DMS53 treated with DMSO at 0.1 percent for 48 hours (cell line): Measurements from ENCODE around the gene DNAH14.
"Not testable (repeated sequence)": the region's sequence is repeated elsewhere in the genome, so short reads cannot be mapped to it uniquely, and the experiment has no call there.

Experiments used
- DNase-seq: peaks from one replicate; lab custom pipeline; 2025; ENCODE audit not compliant: unreplicated experiment; lab: John Stamatoyannopoulos, UW

Gene DNAH14

DNA sequence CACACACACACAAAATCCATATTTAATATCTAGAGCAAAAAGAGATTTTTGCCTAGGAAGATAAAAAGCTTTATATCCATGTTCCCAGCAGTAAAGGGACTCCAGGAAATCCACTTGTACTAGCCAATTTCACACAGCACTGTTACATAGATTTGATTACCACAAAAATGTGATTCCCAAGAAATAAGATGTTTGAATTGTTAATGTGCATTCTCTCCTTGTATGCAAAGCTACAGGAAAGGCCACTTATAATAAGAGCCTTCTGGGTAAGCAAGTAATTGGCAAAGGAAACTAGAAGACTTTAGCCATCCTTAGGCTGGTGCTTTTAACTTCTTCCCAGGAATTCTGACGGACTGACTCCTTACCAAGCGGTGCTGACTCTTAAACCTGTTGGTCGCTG lies 409.1 kb downstream of the DNAH14 start:
- no peak for DNase-seq

DNA sequence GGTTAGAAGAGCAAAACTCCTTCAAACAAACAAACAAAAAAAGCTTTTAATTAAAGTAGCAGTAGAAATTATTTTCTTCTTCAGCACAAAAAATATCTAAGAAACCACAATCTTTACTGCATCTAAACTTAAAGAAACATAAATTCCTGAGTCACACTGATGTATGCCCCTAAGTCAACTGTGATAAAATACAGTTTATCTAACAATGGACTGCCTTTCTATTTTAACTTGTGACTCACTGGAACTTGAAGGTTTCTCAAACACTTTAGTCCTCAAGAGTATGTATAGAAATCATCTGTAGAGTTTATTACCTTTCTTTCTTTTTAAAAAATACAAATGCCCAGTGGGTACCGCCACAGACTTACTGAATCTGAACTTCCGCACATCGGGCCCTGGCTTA lies 412.2 kb downstream of the DNAH14 start:
- DNase-seq: no peak

DNA sequence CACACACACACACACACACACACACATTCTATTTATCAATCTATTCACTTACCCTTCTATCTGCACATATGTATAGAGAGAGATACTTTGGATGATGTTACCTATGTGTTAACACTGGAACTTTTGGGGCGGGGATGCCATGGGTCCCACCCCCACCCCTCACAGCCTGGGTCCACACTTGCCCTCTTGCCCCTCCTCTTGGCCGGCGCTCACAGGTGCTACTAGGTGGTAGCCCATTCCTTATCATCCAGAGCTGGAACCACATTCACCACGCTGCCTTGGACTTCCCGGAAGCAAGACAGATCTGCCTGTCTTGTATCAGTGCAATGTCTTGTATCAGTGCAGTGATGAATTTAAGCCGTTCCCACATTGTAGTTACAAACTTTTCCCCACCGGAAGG lies 413.2 kb downstream of the DNAH14 start:
- no peak for DNase-seq

DNA sequence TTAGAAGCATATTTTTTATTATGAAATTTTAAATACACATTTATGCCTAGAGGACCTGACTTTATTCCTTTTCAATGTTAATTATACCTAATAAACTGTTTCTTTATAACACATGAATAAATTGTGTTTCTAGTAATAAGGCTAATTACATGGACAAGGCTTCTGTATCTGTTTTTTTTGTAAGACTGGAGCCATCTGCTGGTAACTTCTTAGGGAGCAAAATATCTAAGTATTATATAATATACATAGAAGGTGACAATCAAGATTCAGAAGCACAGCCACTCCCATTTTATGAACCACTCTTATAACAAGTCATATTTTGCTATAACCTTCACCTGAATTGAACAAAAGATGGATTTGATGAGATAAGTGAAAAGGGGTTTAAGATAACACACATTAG lies 414.1 kb downstream of the DNAH14 start:
- peak; percentile 20 for DNase-seq

DNA sequence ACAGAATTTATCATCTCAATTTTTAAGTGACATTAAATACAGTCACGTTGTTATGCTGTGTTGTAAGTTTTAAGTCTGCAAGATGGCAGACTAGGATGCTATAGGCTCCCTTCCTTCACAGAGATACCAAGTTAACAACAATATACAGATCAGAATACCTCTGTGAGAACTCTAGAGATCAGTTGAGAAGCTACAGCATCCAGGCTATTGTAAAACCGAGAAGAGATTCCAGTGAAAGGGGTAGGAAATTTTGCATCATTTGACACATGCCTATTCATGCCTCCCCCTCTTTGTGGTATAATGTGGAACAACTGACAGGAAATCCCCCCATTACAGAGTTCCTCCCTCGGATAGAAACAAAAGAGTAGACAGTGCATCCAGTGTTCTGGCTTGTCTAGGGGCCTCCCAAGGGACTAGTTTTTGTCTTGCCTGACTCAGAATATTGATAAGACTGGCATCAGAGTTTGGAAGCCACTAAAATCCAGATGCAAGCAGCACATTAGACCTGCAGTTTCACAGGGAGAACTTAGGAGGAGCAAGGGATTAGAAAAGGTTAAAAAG lies 417.7 kb downstream of the DNAH14 start:
- no peak for DNase-seq

DNA sequence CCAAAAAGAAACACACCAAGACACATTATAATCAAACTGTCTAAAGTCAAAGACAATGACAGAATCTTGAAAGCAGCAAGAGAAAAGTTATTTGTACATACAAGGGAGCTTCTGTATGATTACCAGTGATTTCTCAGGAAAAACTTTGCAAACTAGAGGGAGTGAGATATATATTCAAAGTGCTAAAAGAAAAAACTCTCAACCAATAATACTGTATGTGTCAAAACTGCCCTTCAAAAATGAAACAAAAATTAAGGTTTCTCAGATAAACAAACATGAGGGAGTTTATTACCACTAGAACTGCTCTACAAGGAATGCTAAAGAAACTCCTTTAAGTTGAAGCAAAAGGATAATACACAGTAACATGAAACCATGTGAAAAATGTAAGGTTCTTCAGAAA lies 418.9 kb downstream of the DNAH14 start:
- DNase-seq: no peak

DNA sequence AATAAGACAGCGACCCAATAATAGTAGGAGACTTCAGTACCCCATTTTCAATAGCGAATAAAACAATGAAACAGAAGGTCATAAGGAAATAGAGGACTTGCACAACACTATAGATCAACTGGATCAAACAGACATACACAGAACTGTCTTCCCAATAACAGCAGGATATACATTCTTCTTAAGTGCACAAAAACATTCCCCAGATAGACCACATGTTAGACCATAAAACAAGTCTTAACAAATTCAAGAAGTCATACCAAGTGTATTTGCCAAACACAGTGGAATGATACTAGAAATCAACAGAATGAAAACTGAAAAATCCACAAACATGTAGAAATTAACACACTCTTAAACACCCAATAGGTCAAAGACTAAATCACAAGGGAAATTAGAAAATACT lies 420.4 kb downstream of the DNAH14 start:
- no peak for DNase-seq

DNA sequence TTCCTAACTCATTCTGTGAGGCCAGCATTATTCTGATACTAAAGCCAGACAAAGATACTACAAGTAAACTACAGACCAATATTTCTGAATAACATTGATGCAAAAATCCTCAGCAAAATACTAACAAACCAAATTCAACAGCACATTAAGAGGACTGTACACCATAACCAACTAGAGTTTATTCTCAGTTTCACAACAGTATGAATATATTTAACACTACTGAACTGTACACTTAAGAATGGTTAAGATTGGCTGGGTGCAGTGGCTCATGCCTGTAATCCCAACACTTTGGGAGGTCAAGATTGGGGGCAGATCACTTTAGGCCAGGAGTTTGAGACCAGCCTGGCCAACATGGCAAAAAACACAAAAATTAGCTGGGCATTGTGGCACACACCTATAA lies 421.4 kb downstream of the DNAH14 start:
- peak; percentile 0 for DNase-seq

DNA sequence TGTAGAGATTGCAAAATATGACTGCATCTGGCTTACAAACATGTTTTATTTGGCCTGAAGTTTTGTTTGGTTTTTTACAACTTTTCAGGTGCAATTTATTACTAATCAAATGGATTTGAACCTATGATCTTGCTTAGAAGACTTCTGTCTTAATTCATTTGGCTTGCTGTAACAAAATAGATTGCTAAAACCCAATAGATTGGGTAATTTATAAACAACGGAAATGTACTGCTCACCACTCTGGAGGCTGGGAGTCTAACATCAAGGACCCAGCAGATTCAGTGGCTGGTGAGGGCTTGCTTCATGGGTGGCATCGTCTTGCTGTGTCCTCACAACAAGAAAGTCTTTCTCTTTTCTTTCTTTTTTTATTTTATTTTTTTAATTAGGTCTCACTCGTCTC lies 425.4 kb downstream of the DNAH14 start:
- no peak for DNase-seq

DNA sequence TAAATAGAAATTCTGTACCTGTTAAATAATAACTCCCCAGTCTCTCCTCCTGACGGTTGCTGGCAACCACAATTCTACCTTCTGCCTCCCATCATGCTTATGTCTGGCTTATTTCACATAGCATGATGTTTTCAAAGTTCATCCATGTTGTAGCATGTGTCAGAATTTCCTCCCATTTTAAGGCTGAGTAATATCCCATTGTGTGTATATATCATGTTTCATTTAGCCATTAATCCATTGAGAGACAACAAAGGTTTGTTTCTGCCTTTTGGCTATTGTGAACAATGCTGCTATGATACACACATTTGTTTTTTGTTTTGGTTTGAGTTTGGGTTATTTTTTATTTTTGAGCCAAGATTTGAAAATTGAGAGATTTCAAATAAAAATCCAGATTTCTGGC lies 426.4 kb downstream of the DNAH14 start:
- no peak for DNase-seq

DNA sequence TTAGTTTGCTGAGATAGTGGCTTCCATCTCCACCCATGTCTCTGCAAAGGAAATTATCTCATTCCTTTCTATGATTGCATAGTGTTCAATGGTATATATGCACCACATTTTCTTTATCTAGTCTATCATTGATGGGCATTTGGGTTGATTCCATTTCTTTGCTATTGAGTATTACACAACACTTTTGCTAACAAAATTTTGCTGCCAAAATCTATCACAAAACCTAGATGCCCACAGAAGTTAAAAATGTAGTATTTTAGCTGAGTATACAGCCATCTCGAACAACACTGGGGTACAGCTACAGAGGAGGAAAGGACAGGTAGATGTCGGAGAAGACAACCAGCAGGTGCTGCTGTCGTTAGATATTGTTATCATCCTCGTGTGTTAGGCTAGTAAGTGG lies 430.6 kb downstream of the DNAH14 start:
- DNase-seq: no peak

DNA sequence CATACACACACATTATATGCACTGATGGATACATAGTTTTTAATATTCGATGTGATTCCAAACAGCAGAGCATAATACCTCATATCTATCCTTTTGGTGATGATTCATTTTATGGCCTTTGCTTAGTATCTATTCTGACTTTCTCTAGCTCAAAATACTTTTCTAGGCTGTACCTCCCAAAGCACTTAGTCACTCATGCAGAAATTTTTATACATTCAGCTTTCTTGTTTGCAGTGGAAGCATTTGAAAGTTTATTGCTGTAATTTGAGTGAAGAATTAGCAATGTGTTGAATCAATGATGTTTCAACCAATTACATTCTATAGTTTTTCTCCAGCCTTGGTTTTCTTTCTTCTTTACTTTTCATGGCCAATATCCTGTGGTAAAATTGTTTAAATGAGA lies 431.7 kb downstream of the DNAH14 start:
- DNase-seq: no peak

DNA sequence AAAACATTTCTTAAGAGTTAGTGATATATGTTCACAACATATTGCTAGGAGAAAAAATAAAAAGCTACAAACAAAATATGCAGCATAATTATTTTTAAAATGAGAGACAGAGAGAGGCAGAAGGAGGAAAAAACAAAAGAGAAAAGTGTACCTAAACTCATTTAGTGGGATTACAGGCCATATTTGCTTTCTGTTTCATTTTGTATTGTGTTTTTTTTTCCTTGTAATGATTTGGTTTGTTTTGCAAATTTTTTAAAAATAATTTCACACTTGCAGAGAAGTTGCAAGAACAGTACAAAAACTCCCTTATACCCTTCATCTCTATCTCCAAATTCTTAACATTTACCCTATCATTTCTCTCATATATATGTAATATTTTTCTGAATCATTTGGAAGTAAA lies 433.3 kb downstream of the DNAH14 start:
- DNase-seq: no peak

DNA sequence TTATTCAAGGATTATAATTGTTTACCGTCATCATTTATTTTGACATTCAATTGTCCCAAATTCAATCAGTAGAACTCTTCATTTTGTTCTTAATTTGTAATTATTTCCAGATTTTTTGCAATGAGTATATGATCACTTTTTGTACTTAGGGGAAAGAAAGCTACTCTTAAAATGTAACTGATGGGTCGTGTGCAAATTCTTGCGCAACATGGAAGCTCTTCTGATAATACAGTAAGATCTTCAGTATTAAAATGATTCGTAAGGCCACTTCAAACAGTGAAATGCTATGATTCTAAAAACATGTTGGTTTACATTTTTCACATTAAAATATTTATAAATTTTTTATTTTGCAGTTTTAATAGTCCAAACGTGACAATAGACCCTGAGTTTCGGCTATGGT lies 435.0 kb downstream of the DNAH14 start:
- DNase-seq: no peak

DNA sequence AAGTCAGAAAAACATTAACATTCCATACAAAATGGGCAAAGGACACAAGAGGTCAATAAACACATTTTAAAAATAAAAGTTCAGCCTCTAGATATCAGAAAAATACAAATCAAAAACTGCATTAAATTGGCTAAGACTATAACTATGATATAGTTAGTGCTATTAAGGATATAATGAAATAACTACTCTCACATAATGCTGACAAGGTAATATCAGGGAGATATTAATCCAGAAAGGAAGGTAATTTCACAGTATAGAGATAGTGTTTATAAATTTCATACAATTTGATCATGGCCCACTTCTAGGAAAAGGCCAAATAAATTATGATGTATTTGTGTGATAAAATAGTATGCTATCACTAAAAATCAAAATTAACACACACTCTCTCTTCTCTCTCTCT lies 436.5 kb downstream of the DNAH14 start:
- no peak for DNase-seq

DNA sequence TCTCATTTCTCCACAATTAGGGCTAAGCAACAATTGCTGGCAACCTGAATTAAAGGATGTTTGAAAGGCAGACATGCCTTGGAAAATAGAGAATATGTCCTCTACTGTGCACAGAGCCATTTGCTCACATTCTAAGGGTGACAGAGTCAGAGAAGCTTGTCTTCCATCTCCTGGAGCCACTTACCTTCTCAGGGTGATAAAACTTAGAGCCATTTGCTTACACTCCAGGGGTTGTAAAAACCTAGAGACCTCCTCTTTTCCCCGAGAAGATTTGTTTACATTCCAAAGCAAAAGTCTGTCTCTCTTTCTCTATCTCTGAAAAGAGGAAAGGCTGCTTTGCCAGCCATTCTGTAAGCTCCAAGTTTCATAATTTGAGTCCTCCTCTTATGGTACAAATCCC lies 437.1 kb downstream of the DNAH14 start:
- DNase-seq: no peak

DNA sequence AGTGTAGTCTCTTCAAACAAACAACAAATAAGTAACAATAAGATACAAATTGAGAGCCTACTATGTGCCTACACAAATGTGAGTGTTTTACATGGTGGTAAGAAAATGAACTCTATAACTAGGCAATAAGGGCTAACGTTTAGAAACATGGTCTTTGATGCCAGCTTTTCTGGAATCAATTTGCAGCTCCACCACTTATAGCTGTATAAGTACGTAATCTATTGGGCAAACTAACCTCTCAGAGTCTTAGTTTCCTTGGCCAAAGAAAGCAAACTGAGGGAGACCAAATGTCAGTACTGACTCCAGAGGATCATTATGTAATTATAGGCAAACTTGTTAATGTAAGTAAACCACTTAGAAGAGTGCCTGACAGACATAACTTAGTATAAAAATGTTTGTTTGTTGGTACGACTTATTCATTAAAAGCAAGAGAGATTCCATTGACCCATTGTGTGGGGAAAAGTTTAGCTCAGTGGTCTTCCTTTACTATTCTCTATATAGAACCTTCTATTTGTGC lies 438.6 kb downstream of the DNAH14 start:
- DNase-seq: no peak

DNA sequence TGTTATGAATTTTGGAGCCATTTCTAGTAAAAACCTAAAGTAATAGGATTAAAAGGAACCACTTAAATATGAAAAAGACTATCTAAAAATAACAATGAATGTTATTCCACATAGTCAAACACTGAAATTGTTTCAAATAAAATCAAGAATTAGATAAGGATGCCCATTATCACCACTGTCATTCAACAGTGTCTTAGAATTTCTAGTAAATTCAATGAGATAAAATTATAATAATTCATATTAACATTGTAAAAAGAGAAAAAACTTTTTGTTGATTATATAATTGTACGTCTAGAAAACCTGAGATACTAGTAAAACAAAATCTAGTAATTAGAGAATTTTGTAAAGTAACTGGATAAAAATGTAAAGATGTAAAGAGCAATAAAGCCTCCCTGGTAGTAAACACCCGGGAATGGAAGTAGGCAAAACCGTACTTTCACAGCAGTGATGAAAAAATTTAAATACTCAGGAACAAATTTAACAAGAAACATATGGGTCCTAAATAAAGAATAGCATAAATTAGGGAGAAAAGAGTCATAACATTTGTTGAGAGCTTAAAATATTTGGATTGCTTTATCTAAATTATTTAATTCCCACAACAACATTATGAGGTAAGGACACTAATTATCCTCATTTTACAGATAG lies 442.0 kb downstream of the DNAH14 start:
- DNase-seq: no peak

DNA sequence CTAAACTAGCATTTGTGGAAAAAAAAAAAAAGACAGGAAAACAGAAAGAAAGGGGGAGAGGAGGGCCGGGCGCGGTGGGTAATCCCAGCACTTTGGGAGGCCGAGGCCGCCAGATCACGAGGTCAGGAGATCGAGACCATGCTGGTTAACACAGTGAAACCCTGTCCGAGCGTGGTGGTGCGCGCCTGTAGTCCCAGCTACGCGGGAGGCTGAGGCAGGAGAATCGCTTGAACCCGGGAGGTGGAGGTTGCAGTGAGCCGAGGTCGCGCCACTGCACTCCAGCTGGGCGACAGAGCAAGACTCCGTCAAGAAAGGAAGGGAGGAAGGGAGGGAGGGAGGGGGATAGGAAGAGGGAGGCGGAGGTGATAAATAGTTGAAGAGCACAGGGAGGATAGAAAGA lies 443.7 kb downstream of the DNAH14 start:
- no peak for DNase-seq

DNA sequence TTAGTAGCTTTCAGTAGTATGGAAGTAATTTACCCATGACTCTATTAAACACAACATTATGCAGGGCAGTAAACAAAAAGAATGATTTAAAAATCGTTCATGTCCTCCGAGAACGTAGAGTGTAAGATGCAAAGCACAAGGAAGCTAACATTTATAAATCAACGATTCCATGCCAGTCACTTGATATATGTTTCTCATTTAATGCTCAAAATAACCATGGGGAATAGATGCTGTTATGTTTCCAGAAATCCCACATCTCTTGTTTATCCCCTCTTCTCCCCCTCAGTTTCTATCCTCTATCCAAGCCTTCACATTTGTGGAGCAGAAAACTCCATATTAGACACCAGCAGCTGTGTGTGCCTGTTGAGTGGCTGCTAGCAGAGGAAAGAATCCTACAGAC lies 445.5 kb downstream of the DNAH14 start:
- DNase-seq: no peak

DNA sequence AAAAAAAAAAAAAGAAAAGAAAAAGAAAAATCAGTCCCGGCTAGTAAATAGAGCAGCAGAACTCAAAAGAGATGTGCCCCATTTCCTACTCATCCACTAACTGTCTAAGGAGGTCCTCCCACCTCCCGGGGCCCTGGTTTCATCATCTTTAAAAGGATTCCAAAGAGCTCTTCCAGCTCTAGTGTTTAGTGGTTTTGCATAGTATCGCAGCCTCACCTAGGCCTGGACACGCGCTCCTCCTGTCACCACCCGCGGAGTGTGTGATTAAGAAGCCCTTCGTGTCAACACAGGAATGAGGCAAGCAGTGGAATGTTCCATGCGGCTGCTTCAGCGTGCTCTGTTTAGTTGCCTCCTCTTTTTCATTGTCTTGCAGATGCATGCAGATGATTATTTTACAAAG lies 449.4 kb downstream of the DNAH14 start:
- DNase-seq: no peak

DNA sequence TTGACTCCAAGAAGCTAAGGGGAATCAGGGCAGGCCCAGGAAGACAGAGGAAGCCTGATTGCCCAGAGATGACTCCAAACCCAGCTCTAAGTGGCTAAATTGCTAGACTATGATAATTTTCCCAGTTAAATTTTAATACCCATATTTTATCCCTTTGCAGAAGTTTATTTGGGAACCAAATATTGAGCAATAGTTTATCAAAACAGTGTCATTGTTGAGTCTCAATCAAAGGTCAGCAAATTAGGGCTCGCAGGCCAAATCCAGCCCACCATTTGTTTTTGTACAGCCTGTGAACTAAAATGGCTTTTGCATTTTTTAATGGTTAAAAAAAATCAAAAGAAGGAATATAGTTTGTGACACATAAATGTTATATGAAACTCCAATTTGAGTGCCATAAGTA lies 451.2 kb downstream of the DNAH14 start:
- DNase-seq: no peak

DNA sequence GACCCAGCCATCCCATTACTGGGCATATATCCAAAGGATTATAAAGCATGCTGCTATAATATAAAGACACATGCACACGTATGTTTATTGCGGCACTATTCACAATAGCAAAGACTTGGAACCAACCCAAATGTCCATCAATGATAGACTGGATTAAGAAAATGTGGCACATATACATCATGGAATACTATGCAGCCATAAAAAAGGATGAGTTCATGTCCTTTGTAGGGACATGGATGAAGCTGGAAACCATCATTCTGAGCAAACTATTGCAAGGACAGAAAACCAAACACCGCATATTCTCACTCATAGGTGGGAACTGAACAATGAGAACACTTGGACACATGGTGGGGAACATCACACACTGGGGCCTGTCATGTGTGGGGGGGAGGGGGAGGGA lies 457.4 kb downstream of the DNAH14 start:
- DNase-seq: not testable (repeated sequence)
